T-cell (primary cell): Measurements from ENCODE around the gene PVALB. TPM values are rescaled to one million over a fixed set of nuclear protein-coding genes. Genes with fewer than 3 reads are reported as not detected.

ENCODE experiments used
- ATAC-seq, 4 experiments: fragments of 200-7000 bp in 3 of 4; fragments of 150-1000 bp in 1 of 4; cut with Tn5 transposase; replicated peaks in 1 of 4; 1 replicate in 3 of 4; 2 replicates in 1 of 4; pipeline ENCODE4 v1.10.0; 2021; ENCODE audit warnings: moderate library complexity in 3 of 4, mild to moderate bottlenecking in 2 of 4, moderate number of reproducible peaks in 1 of 4
- CTCF ChIA-PET, 2 donors: fragments of 300-600 bp; sonication (Branson Sonifier 250); formaldehyde crosslinking; loops; one replicate each; lab custom pipeline; 2022; ENCODE audit warnings: antibody characterized with exemption in 2 of 2; lab: Charles Lee
- POLR2A ChIA-PET, 2 donors: fragments of 300-600 bp; sonication (Branson Sonifier 250); formaldehyde crosslinking; loops; one replicate each; lab custom pipeline; 2022; ENCODE audit warnings: antibody characterized with exemption in 2 of 2; lab: Charles Lee
- DNase-seq, 35 experiments: peaks; one replicate each; pipeline versions ENCODE4 v3.0.0 to v3.0.0-alpha.2; 2013 to 2023
- H3K27ac ChIP-seq: one replicate; pipeline ENCODE4 v1.5.1; 2013; ENCODE audit warnings: low read length
- H3K27me3 ChIP-seq, 2 experiments: replicated peaks in 1 of 2; 1 replicate in 1 of 2; 2 replicates in 1 of 2; pipeline versions ENCODE4 v1.6.1 to v1.7.0; 2013; ENCODE audit warnings: low read length in 1 of 2, mixed read lengths in 1 of 2; ENCODE audit not compliant: control insufficient read depth in 2 of 2, insufficient read depth in 2 of 2; ENCODE audit errors: extremely low read depth in 1 of 2
- H3K36me3 ChIP-seq, 2 donors: 1 replicate in 1 of 2; 2 replicates in 1 of 2; pipeline versions ENCODE4 v1.6.1 to v1.7.0; 2013; ENCODE audit warnings: low read length in 1 of 2; ENCODE audit not compliant: control insufficient read depth in 2 of 2, insufficient read depth in 1 of 2; ENCODE audit errors: extremely low read depth in 1 of 2
- H3K4me1 ChIP-seq, 2 experiments: 1 replicate in 1 of 2; 2 replicates in 1 of 2; pipeline versions ENCODE4 v1.6.1 to v1.7.0; 2013; ENCODE audit warnings: low read length in 2 of 2, mixed read lengths in 1 of 2; ENCODE audit not compliant: insufficient read depth in 2 of 2, control insufficient read depth in 1 of 2; ENCODE audit errors: extremely low read depth in 1 of 2
- H3K4me3 ChIP-seq, 2 donors: 1 replicate in 1 of 2; 2 replicates in 1 of 2; pipeline versions ENCODE4 v1.5.1 to v1.7.0; 2013; ENCODE audit warnings: mild to moderate bottlenecking in 2 of 2, low read length in 1 of 2, moderate library complexity in 1 of 2; ENCODE audit not compliant: control insufficient read depth in 1 of 2; ENCODE audit errors: extremely low read depth in 1 of 2
- H3K9me3 ChIP-seq: 2 replicates; pipeline ENCODE4 v1.7.0; 2013
- H3K27ac Mint-ChIP-seq, 2 donors: one replicate each; pipeline ENCODE4 v1.8.0; 2020 to 2021; ENCODE audit warnings: mild to moderate bottlenecking in 2 of 2, mixed read lengths in 2 of 2
- H3K27me3 Mint-ChIP-seq, 2 donors: one replicate each; pipeline ENCODE4 v1.8.0; 2021 to 2022; ENCODE audit warnings: mixed read lengths in 2 of 2
- H3K36me3 Mint-ChIP-seq: one replicate; pipeline ENCODE4 v1.8.0; 2021; ENCODE audit warnings: mixed read lengths
- H3K4me1 Mint-ChIP-seq, 3 donors: one replicate each; pipeline ENCODE4 v1.8.0; 2020 to 2022; ENCODE audit warnings: mixed read lengths in 3 of 3, mild to moderate bottlenecking in 1 of 3
- H3K4me3 Mint-ChIP-seq, 3 donors: one replicate each; pipeline ENCODE4 v1.8.0; 2020 to 2022; ENCODE audit warnings: mild to moderate bottlenecking in 3 of 3, mixed read lengths in 3 of 3, moderate library complexity in 3 of 3
- H3K9me3 Mint-ChIP-seq, 3 donors: one replicate each; pipeline ENCODE4 v1.8.0; 2020 to 2022; ENCODE audit warnings: mixed read lengths in 3 of 3
- WGBS: methylation state at CpG from one replicate; pipeline ENCODE4 v1.1.5; 2013; ENCODE audit warnings: missing lambda C conversion rate; ENCODE audit not compliant: insufficient coverage; 5-methylcytosine and 5-hydroxymethylcytosine counted together
- total RNA-seq, 35 experiments: library from RNA in 6 of 35; stranded (reverse) in 6 of 35; fragments of 120-200 nt in 1 of 35; gene quantifications; one replicate each; pipeline versions ENCODE4 v1.2.1 to v1.2.4 and lab custom pipeline; 2013 to 2026

Gene PVALB
- total RNA-seq, 5 donors from 2014 or later (not counting 1 experiment from before 2014, with no cell fraction given), result not detected

DNA sequence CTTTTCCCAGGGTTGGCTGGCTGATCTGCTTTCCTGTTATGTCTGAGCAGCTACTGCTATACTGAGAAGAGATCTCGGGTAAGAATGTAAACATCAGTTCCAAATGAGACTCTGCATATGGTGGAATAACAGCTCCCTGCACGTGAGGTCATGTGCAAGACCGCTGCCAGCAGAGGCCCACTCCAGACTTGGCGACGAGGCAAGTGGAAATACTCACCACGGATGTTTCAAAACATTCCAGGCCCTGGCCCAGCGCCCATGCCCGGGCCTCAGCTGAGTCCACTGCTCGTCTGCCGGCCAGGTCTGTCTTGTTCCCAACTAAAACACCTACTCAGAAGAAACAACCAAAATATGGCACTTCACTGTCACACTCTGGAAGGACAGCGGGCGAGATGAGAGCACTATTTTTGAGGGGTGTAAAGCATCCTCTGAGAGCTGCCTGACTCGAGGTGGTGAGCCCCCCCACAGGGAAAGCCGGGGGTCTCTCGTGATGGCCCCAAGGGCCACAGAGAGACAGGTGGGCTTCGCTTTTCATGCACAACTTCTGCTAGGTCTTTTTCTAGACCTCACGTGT lies 54.1 kb downstream of the PVALB start:
- Histone ChIP-seq H3K27me3 (no peaks in the 10 kb centered on the region), H3K36me3 (peaks cover 9 to 20% of the 10 kb centered on the region in 2 donors), H3K9me3 (no peaks in the 10 kb centered on the region), H3K27ac (no peak overlapping the region), H3K4me1 (no peaks in the 10 kb centered on the region), H3K4me3 (no peak overlapping the region)
- DNase-seq (no peak), ATAC-seq (no peak)
- ChIA-PET CTCF (no interaction called here), POLR2A (interaction anchor here in 1 of 2 donors (0.6 kb wide), 1 partner anchor 11 kb away, joined by 8 read pairs; no protein-coding TSS in a partner anchor)
- Mint-ChIP-seq H3K4me1 (no peaks in the 10 kb centered on the region), H3K27ac (no peak overlapping the region), H3K27me3 (no peaks in the 10 kb centered on the region), H3K9me3 (no peaks in the 10 kb centered on the region), H3K4me3 (no peak overlapping the region), H3K36me3 (peaks cover 25% of the 10 kb centered on the region)
- 87% methylated on average over 13 of the region's 17 CpGs for WGBS

DNA sequence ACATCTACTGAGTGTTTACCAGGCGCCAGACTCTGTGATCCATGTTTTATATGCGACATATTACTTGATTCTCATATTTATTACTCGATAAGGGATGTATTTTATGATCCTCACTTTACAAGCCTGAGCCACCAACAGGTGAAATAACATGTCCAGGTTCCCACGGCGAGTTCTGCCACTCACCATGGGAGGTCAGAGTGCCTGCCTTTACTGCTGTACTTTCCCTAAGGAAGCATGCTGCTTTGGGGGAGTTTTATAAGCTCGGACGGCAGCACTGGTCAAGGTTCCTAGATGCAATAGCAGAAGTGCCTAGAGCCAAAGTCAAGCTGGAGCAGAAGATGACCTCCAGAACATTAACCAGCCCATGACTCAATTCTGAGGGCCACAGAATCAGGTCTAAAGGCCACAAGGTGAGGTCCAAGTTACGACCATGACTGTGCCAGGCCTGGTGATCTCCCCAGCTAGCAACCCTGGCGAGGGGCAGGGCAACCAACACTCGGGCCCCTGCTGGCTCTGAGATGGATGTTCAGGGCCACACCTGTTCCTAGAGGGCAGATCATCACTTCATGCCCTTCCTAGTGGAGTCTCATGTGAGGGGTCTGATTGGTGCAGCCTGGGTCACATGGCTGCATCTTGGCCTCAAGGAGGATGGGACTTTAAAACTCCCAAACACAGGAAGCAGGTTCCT lies 55.1 kb downstream of the PVALB start:
- Mint-ChIP-seq H3K27ac (no peak overlapping the region), H3K27me3 (no peaks in the 10 kb centered on the region), H3K36me3 (peaks cover 18% of the 10 kb centered on the region), H3K4me3 (no peak overlapping the region), H3K9me3 (no peaks in the 10 kb centered on the region), H3K4me1 (peaks cover 5 to 11% (median 7%) of the 10 kb centered on the region in 3 donors)
- ChIA-PET CTCF (interaction anchor here in 1 of 2 donors (0.6 kb wide), 1 partner anchor 554 kb away, joined by 3 read pairs; no protein-coding TSS in a partner anchor), POLR2A (interaction anchor here in 1 of 2 donors (0.6 kb wide), 1 partner anchor 190 kb away, joined by 8 read pairs; no protein-coding TSS in a partner anchor)
- peaks cover 0 to 1% of the 10 kb centered on the region in 2 experiments for H3K27me3 ChIP-seq
- no peak overlapping the region for H3K27ac ChIP-seq
- no peaks in the 10 kb centered on the region for H3K9me3 ChIP-seq
- peaks cover 3 to 12% of the 10 kb centered on the region in 2 donors for H3K36me3 ChIP-seq
- H3K4me1 ChIP-seq, result peaks cover 0 to 6% of the 10 kb centered on the region in 2 experiments
- ATAC-seq, result no peak
- no peak for DNase-seq
- 96% methylated on average over 8 of the region's 10 CpGs for WGBS
- H3K4me3 ChIP-seq, result no peak overlapping the region

DNA sequence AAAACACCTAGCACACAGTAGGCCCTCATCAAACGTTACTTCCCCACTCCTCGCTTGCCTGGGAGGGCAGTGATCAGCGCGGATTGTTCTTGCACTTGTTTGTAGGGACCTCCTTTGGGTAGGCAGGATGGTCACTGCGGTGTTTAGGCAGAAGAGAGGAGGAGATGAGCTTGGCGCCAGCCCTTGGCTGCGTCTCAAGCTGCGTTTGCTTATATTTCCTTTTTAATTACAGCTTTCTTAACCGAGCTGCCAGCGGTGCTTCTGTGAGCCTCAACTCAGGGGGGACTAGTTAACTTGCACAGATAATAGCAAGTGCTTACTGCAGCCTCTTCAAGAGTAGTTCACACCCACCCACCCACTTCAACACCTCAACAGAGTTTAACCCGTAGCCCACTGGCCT lies 56.0 kb downstream of the PVALB start:
- Mint-ChIP-seq H3K36me3 (peaks cover 15% of the 10 kb centered on the region), H3K27me3 (no peaks in the 10 kb centered on the region), H3K9me3 (no peaks in the 10 kb centered on the region), H3K4me3 (no peak overlapping the region), H3K27ac (no peak overlapping the region), H3K4me1 (peaks cover 5 to 11% (median 7%) of the 10 kb centered on the region in 3 donors)
- peaks cover 0 to 8% of the 10 kb centered on the region in 2 experiments for H3K27me3 ChIP-seq
- ATAC-seq, result no peak
- 71% methylated on average over 2 of the region's 11 CpGs for WGBS
- peaks cover 3 to 9% of the 10 kb centered on the region in 2 donors for H3K36me3 ChIP-seq
- H3K4me3 ChIP-seq, result no peak overlapping the region
- no peak for DNase-seq
- H3K4me1 ChIP-seq, result peaks cover 0 to 11% of the 10 kb centered on the region in 2 experiments
- H3K27ac ChIP-seq, result no peak overlapping the region
- CTCF ChIA-PET, result interaction anchor here (0.5 to 0.6 kb wide), 2 partner anchors 215 to 555 kb away, joined by 3 to 9 read pairs; no protein-coding TSS in a partner anchor
- no peaks in the 10 kb centered on the region for H3K9me3 ChIP-seq
- POLR2A ChIA-PET, result no interaction called here

DNA sequence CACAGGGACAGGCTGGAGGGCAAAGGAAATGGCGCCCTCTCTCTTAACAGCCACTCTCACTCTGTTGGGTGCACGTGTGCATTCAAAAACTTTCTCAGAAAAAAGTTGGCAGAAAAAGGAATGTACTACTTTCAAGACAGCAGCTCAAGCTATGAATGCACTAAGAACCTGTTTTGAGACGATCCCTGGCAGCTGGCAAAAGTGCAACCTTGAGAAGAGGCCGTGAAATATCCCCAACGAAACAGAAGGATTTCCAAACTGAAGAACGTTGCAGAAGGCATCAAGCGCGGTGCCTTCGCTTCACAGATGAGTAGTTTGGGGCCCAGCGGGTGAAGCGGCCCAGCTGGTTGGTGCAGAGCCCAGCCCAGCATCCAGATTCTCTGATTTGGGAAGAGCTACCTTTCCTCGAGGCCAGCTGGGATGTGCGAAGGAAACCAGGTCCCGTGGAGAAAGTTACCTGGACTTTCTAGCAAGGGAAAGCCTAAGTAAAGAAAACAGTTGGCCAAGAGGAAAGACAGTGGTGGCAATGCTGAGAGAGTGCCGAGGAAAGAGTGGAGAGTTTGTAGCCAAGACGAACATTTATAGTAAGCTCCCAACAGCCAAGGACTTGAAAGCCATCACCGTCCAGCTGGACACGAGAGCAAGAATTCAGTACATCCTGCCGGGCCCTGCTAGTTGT lies 57.2 kb downstream of the PVALB start:
- Mint-ChIP-seq H3K27ac (no peak overlapping the region), H3K4me1 (peaks cover 5 to 11% (median 7%) of the 10 kb centered on the region in 3 donors), H3K9me3 (no peaks in the 10 kb centered on the region), H3K4me3 (no peak overlapping the region), H3K27me3 (peaks cover 3 to 5% of the 10 kb centered on the region in 2 donors), H3K36me3 (peaks cover 9% of the 10 kb centered on the region)
- Histone ChIP-seq H3K4me3 (no peak overlapping the region), H3K4me1 (peaks cover 0 to 12% of the 10 kb centered on the region in 2 experiments), H3K9me3 (no peaks in the 10 kb centered on the region), H3K27me3 (peaks cover 0 to 11% of the 10 kb centered on the region in 2 experiments), H3K27ac (no peak overlapping the region), H3K36me3 (peaks cover 3 to 4% of the 10 kb centered on the region in 2 donors)
- DNase-seq, result no peak
- 92% methylated on average over 18 of the region's 19 CpGs for WGBS
- ATAC-seq, result no peak
- POLR2A ChIA-PET, result no interaction called here
- CTCF ChIA-PET, result interaction anchor here in 1 of 2 donors (0.6 kb wide), 1 partner anchor 220 kb away, joined by 4 read pairs; no protein-coding TSS in a partner anchor

DNA sequence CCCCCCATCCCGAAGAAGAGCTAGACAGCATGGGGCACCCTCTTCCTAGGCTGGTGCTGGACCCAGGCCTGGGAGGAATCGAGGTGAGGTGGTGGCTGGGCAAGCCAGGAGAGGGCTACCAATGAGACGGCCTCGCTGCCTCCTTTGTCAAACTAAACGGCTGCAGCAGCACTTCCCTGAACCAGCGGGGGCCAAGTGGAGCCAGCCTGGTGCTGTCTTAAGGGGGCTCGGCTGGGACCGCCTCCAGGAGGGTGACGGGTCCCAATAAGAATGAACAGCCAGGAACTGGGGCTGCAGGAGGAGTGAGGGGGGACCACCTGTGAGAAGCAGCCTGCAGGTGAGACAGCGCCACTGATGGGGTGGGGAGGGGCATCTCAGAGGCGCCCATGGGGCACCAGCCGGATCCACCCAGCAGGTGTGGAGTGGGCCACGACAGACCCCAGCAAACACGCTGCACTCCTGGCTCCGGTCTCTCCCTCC lies 58.0 kb downstream of the PVALB start:
- Mint-ChIP-seq H3K4me1 (peaks cover 5 to 11% (median 7%) of the 10 kb centered on the region in 3 donors), H3K36me3 (peaks cover 9% of the 10 kb centered on the region), H3K4me3 (no peak overlapping the region), H3K27me3 (peaks cover 3 to 12% of the 10 kb centered on the region in 2 donors), H3K27ac (no peak overlapping the region), H3K9me3 (no peaks in the 10 kb centered on the region)
- Histone ChIP-seq H3K9me3 (no peaks in the 10 kb centered on the region), H3K36me3 (peaks cover 3 to 4% of the 10 kb centered on the region in 2 donors), H3K27ac (no peak overlapping the region), H3K27me3 (peaks cover 0 to 19% of the 10 kb centered on the region in 2 experiments), H3K4me3 (no peak overlapping the region), H3K4me1 (peaks cover 0 to 12% of the 10 kb centered on the region in 2 experiments)
- WGBS, result 89% methylated on average over 14 of the region's 15 CpGs
- ChIA-PET POLR2A (interaction anchor here in 1 of 2 donors (0.6 kb wide), 1 partner anchor 1999 kb away, joined by 8 read pairs; no protein-coding TSS in a partner anchor), CTCF (interaction anchor here in 1 of 2 donors (1.9 kb wide), 1 partner anchor 218 kb away, joined by 4 read pairs; no protein-coding TSS in a partner anchor)
- DNase-seq, result no peak
- ATAC-seq, result no peak
